ENCODE measurements around the gene CPT1C. TPM values are rescaled to one million over a fixed set of nuclear protein-coding genes. Genes with fewer than 3 reads are reported as not detected.

CPT1C gene
- 1 to 10 TPM; 1.4 to 1.6 TPM for total RNA-seq

DNA sequence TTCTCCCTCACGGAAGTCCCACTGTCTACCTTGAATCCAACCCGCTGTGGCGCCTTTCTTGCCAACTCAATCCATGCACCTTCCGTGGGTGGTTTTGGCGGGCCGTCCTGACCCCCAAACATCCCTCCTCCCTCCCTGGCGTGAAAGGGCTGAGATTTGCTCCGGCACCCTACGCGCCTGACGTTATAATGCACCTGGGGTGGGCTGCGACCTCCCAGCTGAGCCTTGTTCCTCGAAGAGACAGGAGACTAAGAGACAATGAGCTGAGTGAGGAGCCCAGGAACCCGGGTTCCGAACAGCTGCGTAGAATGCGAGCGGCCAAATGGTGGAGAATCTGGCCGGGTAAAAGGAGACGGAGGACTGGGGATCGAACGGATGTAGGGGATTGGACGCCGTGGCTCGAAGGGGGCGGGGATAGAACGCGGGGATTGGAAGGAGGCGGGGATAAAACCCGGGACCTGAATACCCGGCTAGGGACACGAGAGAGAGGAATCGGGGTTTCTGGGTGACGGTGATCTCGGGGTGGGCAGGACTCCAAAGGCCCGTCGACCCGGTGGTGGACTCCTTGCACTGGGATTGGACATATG, at the start of gene CPT1C:
TSS of gene CPT1C (plus strand) at position 461 of the 587 bp plus-strand sequence. CDS start 1,137 bp downstream, outside the sequence.
- Mint-ChIP-seq H3K27me3 (peaks cover 15% of the 10 kb centered on the region), H3K9me3 (no peaks in the 10 kb centered on the region), H3K4me1 (ENCODE audit: low read depth) (peaks cover 16% of the 10 kb centered on the region), H3K36me3 (peaks cover 23% of the 10 kb centered on the region), H3K4me3 (peak within 1 kb of the TSS; percentile 75), H3K27ac (no peak within 1 kb of the TSS)
- intact Hi-C loops (cut with micrococcal nuclease): no loop called here
- POLR2A ChIA-PET: interaction anchor here (0.7 to 2.0 kb wide), 2 partner anchors 11 to 14 kb away, joined by 3 to 6 read pairs; partner anchors contain the start of gene PRMT1
- DNase-seq: peak; percentile 71
- CTCF ChIA-PET: interaction anchor here (1.6 kb wide), 1 partner anchor 14 kb away, joined by 3 read pairs; no protein-coding TSS in a partner anchor

DNA sequence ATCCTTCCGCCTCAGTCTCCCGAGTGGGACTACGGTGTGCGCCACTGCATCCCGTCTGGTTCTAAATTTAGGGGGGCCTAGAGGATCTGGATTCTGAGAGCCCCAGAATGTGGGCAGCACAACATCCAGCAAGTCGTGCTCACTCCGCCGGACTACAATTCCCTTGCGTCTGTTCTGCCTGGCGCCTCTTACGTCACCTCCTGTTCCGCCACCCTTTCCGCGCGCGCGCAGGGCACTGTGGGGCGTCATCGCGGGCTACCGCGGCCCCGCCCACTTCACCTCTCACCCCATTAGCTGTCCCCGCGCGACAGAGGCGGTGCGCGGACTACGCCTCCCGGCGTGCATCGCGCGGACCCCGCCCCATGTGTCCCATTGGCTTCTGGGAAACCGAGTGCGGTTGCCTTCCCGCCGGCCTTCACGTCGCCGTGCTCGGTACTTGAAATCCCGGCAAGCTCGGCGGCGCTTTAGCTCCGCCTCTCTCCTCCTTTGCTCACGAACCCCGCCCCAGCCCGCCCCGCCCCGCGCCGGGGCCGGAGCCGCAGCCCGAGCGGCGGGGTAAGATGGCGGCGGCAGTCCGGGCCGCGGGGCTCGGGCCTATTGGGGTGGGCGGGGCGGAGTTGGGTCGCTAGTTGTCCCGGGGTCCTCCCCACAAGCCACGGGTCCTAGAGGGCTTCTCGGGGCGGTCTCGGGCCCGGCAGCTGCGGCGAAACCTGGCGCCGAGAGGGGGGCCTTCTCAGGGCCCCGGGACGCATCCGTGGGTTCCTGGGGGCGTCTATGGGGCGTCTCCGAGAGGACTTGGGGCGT, 49.0 kb upstream of the CPT1C start, which contains the start of gene SCAF1:
TSS of gene SCAF1 (plus strand) at position 522 of the 804 bp plus-strand sequence. CDS start 2,818 bp downstream, outside the sequence.
- peak within 1 kb of the TSS; percentile 99 for H3K4me3 Mint-ChIP-seq
- ChIA-PET CTCF (interaction anchor here (0.7 to 3.2 kb wide), 5 partner anchors 30 to 39 kb away, joined by 3 to 26 read pairs (median 4); partner anchors contain the start of gene PRMT1), POLR2A (interaction anchor here (0.6 to 3.4 kb wide), 5 partner anchors 22 to 52 kb away, joined by 3 to 48 read pairs (median 10); partner anchors contain the start of genes PRMT1 and PRR12)
- peak within 1 kb of the TSS; percentile 100 for H3K27ac Mint-ChIP-seq
- H3K9me3 Mint-ChIP-seq: no peaks in the 10 kb centered on the region
- intact Hi-C loops (cut with micrococcal nuclease): loop anchor here (1.0 to 2.0 kb wide), 5 partner anchors 125 to 234 kb away; partner anchors contain the start of genes ALDH16A1, AP2A1, PNKP and PTOV1
- no peaks in the 10 kb centered on the region for H3K27me3 Mint-ChIP-seq
- DNase-seq: peak; percentile 100
- peaks cover 47% of the 10 kb centered on the region for H3K4me1 Mint-ChIP-seq (ENCODE audit: low read depth)
- peaks cover 12% of the 10 kb centered on the region for H3K36me3 Mint-ChIP-seq

DNA sequence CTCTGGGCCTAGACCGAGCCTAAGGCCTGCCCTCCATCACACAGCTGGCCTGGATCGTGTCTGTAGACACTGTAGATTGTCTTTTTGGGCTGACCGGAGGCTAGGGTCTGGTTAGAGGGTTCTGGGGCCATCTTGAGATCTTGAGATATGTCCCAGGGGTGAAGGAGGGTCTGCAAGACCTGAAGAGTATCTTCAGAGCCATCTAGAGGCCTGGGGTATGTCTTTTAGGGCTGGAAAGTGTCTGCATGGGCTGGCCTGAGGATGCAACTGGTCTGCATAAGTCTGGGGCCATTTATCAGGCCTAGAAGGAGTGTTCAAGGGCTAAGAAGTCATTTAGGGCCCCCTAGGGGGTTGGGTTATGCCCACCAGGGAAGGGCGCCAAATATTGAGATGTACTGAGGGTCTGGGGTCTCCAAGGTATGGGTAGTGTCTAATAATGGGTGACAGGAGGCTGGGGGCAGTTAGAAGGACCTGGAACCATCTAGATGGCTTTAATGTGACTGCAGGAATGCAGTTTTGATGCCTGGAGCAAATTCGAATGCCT, 48.4 kb upstream of the CPT1C start:
- CTCF ChIA-PET: interaction anchor here (0.6 to 3.2 kb wide), 6 partner anchors 29 to 407 kb away, joined by 3 to 26 read pairs (median 4); partner anchors contain the start of gene PRMT1
- Mint-ChIP-seq H3K36me3 (peaks cover 12% of the 10 kb centered on the region), H3K4me3 (peak overlapping the region; percentile 99), H3K4me1 (ENCODE audit: low read depth) (peaks cover 50% of the 10 kb centered on the region), H3K27ac (peak overlapping the region; percentile 90), H3K9me3 (no peaks in the 10 kb centered on the region), H3K27me3 (no peaks in the 10 kb centered on the region)
- no peak for DNase-seq
- intact Hi-C loops (cut with micrococcal nuclease): loop anchor here (1.0 to 2.0 kb wide), 2 partner anchors 190 to 234 kb away; partner anchors contain the start of gene ALDH16A1
- POLR2A ChIA-PET: interaction anchor here (1.2 to 3.4 kb wide), 5 partner anchors 22 to 52 kb away, joined by 4 to 48 read pairs (median 10); partner anchors contain the start of genes PRMT1 and PRR12

DNA sequence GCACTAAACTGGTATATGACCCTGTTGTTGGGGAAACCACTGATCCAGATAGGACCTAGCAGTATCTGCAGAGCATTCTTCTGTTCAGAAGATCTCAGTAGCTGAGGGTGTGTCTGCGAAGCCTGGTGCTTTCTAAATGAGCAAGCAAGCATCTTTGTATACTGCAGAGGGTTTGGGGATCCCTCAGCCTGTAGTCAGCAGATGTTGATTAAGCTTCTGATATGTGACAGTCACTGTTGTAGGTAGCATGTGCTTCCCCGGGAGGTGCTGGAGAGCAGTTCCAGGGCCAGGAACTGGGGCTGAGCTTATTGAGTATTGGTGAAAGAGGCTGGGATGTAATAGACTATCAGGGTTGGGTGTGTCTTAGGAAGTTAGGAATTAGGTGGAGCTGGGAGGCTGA, 47.5 kb upstream of the CPT1C start:
- ChIA-PET POLR2A (interaction anchor here (0.7 to 3.0 kb wide), 6 partner anchors 12 to 34 kb away, joined by 3 to 20 read pairs (median 5); no protein-coding TSS in a partner anchor), CTCF (interaction anchor here (0.8 to 3.2 kb wide), 6 partner anchors 20 to 170 kb away, joined by 3 to 26 read pairs (median 4); partner anchors contain the start of gene FUZ)
- no peaks in the 10 kb centered on the region for H3K27me3 Mint-ChIP-seq
- peak overlapping the region; percentile 68 for H3K27ac Mint-ChIP-seq
- DNase-seq: peak; percentile 60
- H3K4me1 Mint-ChIP-seq (ENCODE audit: low read depth): peaks cover 44% of the 10 kb centered on the region
- H3K9me3 Mint-ChIP-seq: no peaks in the 10 kb centered on the region
- H3K36me3 Mint-ChIP-seq: peaks cover 12% of the 10 kb centered on the region
- peak overlapping the region; percentile 99 for H3K4me3 Mint-ChIP-seq
- intact Hi-C loops (cut with micrococcal nuclease): loop anchor here (2.0 kb wide), 1 partner anchor 191 kb away; the partner anchor contains the start of gene ALDH16A1

DNA sequence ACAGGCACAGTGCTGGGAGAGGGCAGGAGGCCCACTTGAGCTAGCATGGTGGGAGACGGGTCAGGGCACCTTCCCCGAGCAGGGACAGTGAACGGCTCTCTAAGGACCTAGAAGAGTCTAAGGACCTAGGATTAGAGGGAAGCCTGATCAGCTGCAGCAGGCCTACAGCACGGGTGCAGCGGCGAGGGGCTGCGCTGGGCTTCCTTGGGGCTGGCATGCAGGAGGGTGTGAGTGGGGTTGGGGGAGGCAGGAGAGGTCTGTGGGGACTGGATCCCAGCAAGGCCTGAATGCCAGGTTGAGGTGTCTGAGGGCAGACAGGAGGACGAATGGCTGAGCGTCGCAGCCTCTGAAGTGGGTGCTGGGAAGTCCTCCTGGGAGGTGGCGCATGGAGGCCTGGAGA, 45.3 kb upstream of the CPT1C start:
- Mint-ChIP-seq H3K4me3 (no peak overlapping the region), H3K4me1 (ENCODE audit: low read depth) (peaks cover 30% of the 10 kb centered on the region), H3K36me3 (peaks cover 15% of the 10 kb centered on the region), H3K27ac (no peak overlapping the region), H3K27me3 (no peaks in the 10 kb centered on the region), H3K9me3 (no peaks in the 10 kb centered on the region)
- POLR2A ChIA-PET: no interaction called here
- DNase-seq: no peak
- CTCF ChIA-PET: interaction anchor here (1.1 kb wide), 1 partner anchor 35 kb away, joined by 3 read pairs; no protein-coding TSS in a partner anchor
- intact Hi-C loops (cut with micrococcal nuclease): no loop called here

DNA sequence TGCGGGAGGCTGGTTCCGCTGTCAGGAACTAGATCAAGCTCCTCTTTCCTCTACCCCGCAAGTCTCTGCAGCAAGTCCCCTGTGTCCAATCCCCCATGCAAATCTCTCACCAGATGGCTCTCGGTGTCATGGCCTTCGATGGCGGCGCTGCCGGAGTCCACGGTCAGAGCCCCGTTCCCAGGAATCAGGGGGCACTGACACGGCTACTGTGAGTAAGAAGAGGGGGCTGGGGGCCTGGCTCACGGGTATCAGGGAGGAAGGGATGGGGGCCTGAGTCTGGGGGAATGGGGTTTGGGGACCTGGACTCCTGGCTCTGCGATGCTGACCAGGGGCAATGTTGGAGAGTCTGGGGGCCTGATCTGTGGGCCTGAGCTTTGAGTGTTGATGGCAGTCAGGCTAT, 44.9 kb upstream of the CPT1C start:
- no peak overlapping the region for H3K4me3 Mint-ChIP-seq
- H3K27me3 Mint-ChIP-seq: no peaks in the 10 kb centered on the region
- no peak overlapping the region for H3K27ac Mint-ChIP-seq
- no peaks in the 10 kb centered on the region for H3K9me3 Mint-ChIP-seq
- POLR2A ChIA-PET: no interaction called here
- DNase-seq: no peak
- intact Hi-C loops (cut with micrococcal nuclease): no loop called here
- CTCF ChIA-PET: interaction anchor here (1.1 kb wide), 1 partner anchor 35 kb away, joined by 3 read pairs; no protein-coding TSS in a partner anchor
- H3K4me1 Mint-ChIP-seq (ENCODE audit: low read depth): peaks cover 28% of the 10 kb centered on the region
- H3K36me3 Mint-ChIP-seq: peaks cover 12% of the 10 kb centered on the region

DNA sequence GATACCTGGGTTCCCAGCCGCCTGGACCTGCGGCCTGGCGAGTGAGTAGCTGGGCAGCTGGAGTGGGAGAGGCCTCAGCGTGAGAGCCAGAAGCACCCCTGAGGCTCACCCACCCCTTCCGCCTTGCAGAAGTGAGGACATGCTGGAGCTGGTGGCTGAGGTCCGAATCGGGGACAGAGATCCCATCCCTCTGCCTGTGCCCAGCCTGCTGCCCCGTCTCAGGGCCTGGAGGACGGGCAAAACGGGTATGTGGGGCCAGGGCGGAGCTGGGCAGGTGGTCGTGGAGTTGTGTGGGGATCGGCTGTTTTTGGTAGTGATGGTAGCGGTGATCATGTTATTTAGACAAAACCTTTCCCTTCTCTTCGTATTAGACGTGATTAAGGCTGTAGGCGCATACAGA, 44.3 kb upstream of the CPT1C start:
- no peak overlapping the region for H3K4me3 Mint-ChIP-seq
- intact Hi-C loops (cut with micrococcal nuclease): no loop called here
- DNase-seq: no peak
- H3K27me3 Mint-ChIP-seq: no peaks in the 10 kb centered on the region
- no peaks in the 10 kb centered on the region for H3K9me3 Mint-ChIP-seq
- H3K36me3 Mint-ChIP-seq: peaks cover 12% of the 10 kb centered on the region
- ChIA-PET POLR2A (no interaction called here), CTCF (interaction anchor here (1.1 kb wide), 1 partner anchor 34 kb away, joined by 3 read pairs; no protein-coding TSS in a partner anchor)
- H3K4me1 Mint-ChIP-seq (ENCODE audit: low read depth): peaks cover 27% of the 10 kb centered on the region
- H3K27ac Mint-ChIP-seq: no peak overlapping the region

DNA sequence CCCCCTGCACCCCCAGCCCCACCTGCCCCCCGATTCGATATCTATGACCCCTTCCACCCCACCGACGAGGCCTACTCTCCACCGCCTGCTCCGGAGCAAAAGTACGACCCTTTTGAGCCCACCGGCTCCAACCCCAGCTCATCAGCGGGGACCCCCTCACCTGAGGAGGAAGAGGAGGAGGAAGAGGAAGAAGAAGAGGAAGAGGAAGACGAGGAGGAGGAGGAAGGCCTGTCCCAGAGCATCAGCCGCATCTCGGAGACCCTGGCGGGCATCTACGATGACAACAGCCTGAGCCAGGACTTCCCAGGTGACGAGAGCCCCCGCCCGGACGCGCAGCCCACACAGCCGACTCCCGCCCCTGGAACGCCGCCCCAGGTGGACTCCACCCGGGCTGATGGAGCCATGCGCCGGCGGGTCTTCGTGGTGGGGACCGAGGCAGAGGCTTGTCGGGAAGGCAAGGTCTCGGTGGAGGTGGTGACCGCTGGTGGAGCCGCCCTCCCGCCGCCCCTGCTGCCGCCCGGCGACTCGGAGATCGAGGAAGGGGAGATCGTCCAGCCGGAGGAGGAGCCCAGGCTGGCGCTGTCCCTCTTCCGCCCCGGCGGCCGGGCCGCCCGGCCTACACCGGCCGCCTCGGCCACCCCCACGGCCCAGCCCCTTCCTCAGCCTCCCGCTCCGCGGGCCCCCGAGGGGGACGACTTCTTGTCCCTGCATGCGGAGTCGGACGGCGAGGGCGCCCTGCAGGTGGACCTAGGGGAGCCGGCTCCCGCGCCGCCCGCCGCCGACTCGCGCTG, 39.7 kb upstream of the CPT1C start:
- Mint-ChIP-seq H3K9me3 (no peaks in the 10 kb centered on the region), H3K36me3 (peaks cover 21% of the 10 kb centered on the region), H3K4me3 (no peak overlapping the region), H3K4me1 (ENCODE audit: low read depth) (peaks cover 2% of the 10 kb centered on the region), H3K27me3 (no peaks in the 10 kb centered on the region), H3K27ac (no peak overlapping the region)
- intact Hi-C loops (cut with micrococcal nuclease): no loop called here
- ChIA-PET POLR2A (no interaction called here), CTCF (no interaction called here)
- DNase-seq: no peak

DNA sequence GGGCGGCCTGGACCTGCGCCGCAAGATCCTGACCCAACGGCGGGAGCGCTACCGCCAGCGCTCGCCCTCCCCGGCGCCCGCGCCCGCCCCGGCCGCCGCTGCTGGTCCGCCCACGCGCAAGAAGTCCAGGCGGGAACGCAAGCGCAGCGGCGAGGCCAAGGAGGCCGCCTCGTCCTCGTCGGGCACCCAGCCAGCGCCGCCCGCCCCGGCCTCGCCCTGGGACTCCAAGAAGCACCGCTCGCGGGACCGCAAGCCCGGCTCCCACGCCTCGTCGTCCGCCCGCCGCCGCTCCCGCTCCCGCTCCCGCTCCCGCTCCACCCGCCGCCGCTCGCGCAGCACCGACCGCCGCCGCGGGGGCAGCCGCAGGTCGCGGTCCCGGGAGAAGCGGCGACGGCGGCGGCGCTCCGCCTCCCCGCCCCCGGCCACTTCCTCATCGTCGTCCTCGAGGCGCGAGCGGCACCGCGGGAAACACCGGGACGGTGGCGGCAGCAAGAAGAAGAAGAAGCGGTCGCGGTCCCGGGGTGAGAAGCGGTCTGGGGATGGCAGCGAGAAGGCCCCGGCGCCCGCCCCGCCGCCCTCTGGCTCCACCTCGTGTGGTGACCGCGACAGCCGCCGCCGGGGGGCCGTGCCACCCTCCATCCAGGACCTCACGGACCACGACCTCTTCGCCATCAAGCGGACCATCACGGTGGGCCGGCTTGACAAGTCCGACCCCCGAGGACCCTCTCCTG, 38.9 kb upstream of the CPT1C start:
- H3K27ac Mint-ChIP-seq: no peak overlapping the region
- intact Hi-C loops (cut with micrococcal nuclease): no loop called here
- no peak overlapping the region for H3K4me3 Mint-ChIP-seq
- peaks cover 2% of the 10 kb centered on the region for H3K4me1 Mint-ChIP-seq (ENCODE audit: low read depth)
- no peaks in the 10 kb centered on the region for H3K9me3 Mint-ChIP-seq
- no peaks in the 10 kb centered on the region for H3K27me3 Mint-ChIP-seq
- H3K36me3 Mint-ChIP-seq: peaks cover 22% of the 10 kb centered on the region
- POLR2A ChIA-PET: no interaction called here
- DNase-seq: no peak
- CTCF ChIA-PET: no interaction called here

DNA sequence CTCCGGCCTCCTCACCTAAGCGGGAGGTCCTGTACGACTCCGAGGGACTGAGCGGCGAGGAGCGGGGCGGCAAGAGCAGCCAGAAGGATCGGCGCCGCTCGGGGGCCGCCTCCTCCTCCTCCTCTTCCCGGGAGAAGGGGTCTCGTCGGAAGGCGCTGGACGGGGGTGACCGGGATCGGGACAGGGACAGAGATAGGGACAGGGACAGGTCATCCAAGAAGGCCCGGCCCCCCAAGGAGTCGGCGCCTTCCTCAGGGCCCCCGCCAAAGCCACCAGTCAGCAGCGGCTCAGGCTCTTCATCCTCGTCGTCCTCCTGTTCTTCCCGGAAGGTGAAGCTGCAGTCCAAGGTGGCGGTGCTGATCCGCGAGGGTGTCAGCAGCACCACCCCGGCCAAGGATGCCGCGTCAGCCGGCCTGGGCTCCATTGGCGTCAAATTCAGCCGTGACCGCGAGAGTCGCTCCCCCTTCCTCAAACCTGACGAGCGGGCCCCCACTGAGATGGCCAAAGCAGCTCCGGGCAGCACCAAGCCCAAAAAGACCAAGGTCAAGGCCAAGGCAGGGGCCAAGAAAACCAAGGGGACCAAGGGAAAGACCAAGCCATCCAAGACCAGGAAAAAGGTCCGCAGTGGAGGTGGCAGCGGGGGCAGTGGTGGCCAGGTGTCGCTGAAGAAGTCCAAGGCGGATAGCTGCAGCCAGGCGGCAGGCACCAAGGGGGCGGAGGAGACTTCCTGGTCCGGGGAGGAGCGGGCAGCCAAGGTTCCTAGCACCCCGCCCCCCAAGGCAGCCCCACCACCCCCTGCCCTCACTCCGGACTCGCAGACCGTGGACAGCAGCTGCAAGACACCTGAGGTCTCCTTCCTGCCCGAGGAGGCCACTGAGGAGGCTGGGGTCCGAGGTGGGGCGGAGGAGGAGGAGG, 38.1 kb upstream of the CPT1C start:
- POLR2A ChIA-PET: no interaction called here
- intact Hi-C loops (cut with micrococcal nuclease): no loop called here
- peaks cover 26% of the 10 kb centered on the region for H3K36me3 Mint-ChIP-seq
- no peaks in the 10 kb centered on the region for H3K27me3 Mint-ChIP-seq
- CTCF ChIA-PET: no interaction called here
- no peak overlapping the region for H3K27ac Mint-ChIP-seq
- no peak for DNase-seq
- no peak overlapping the region for H3K4me3 Mint-ChIP-seq
- no peaks in the 10 kb centered on the region for H3K9me3 Mint-ChIP-seq
- no peaks in the 10 kb centered on the region for H3K4me1 Mint-ChIP-seq (ENCODE audit: low read depth)
